HG03175 (cell line): Measurements from ENCODE around the gene AGAP2.
"Not testable (repeated sequence)": the region's sequence is repeated elsewhere in the genome, so short reads cannot be mapped to it uniquely, and the experiment has no call there.

ENCODE experiments used
- ATAC-seq: cut with Tn5 transposase; IDR thresholded peaks from one replicate; pipeline ENCODE4 v1.9.1; 2021; ENCODE audit warnings: mild to moderate bottlenecking, moderate library complexity; ENCODE audit not compliant: unreplicated experiment

AGAP2 gene

GRCh38 chr12:57738661-57739237 lies at the start of gene AGAP2:
Gene AGAP2 (minus strand): TSS chr12:57738742. CDS start chr12:57738246, 496 bp downstream.
- no peak for ATAC-seq

- no peak for ATAC-seq
Observed at GRCh38 chr12:57783861-57784260, 45.3 kb upstream of the AGAP2 start.

GRCh38 chr12:57783466-57783801 lies 44.9 kb upstream of the AGAP2 start:
- no peak for ATAC-seq

- ATAC-seq, result peak; percentile 92
Observed at GRCh38 chr12:57782608-57783465, 44.3 kb upstream of the AGAP2 start, which contains the start of gene TSFM. Gene TSFM (plus strand): TSS chr12:57782787. CDS start chr12:57782802, 15 bp downstream.

GRCh38 chr12:57782243-57782607 lies 43.7 kb upstream of the AGAP2 start:
- ATAC-seq, result peak; percentile 20

GRCh38 chr12:57781801-57782200 lies 43.3 kb upstream of the AGAP2 start:
- ATAC-seq, result no peak

GRCh38 chr12:57781244-57781643 lies 42.7 kb upstream of the AGAP2 start:
- ATAC-seq, result no peak

- ATAC-seq, result no peak
Observed at GRCh38 chr12:57780284-57780897, 41.8 kb upstream of the AGAP2 start.

GRCh38 chr12:57779736-57780135 lies 41.2 kb upstream of the AGAP2 start:
- no peak for ATAC-seq

GRCh38 chr12:57777911-57778310 lies 39.4 kb upstream of the AGAP2 start:
- no peak for ATAC-seq

GRCh38 chr12:57777367-57777766 lies 38.8 kb upstream of the AGAP2 start:
- ATAC-seq, result no peak

- no peak for ATAC-seq
Observed at GRCh38 chr12:57776247-57776587, 37.7 kb upstream of the AGAP2 start.

GRCh38 chr12:57775563-57776246 lies 37.2 kb upstream of the AGAP2 start:
- no peak for ATAC-seq

GRCh38 chr12:57775044-57775443 lies 36.5 kb upstream of the AGAP2 start:
- ATAC-seq, result no peak

- ATAC-seq, result not testable (repeated sequence)
Observed at GRCh38 chr12:57774634-57775033, 36.1 kb upstream of the AGAP2 start.

- no peak for ATAC-seq
Observed at GRCh38 chr12:57772429-57773322, 34.1 kb upstream of the AGAP2 start, which contains the start of gene EEF1AKMT3. Gene EEF1AKMT3 (plus strand): TSS chr12:57772614. CDS start chr12:57772725, 111 bp downstream.

- ATAC-seq, result peak; percentile 83
Observed at GRCh38 chr12:57771873-57772428, 33.4 kb upstream of the AGAP2 start, which contains the start of gene METTL1. Gene METTL1 (minus strand): TSS chr12:57772105. CDS start chr12:57772083, 22 bp downstream.

- peak; percentile 75 for ATAC-seq
Observed at GRCh38 chr12:57771236-57771872, 32.8 kb upstream of the AGAP2 start.

- no peak for ATAC-seq
Observed at GRCh38 chr12:57770734-57771133, 32.2 kb upstream of the AGAP2 start.
